Kidney epithelial cell (primary cell): ENCODE data around the gene UGT1A10. TPM values are rescaled to one million over a fixed set of nuclear protein-coding genes. Genes with fewer than 3 reads are reported as not detected.
"Not testable (repeated sequence)": the region's sequence is repeated elsewhere in the genome, so short reads cannot be mapped to it uniquely, and the experiment has no call there.

Source experiments
- DNase-seq: peaks from one replicate; pipeline ENCODE4 v3.0.0-alpha.2; 2010; ENCODE audit warnings: low read depth
- H3K27me3 ChIP-seq: 2 replicates; pipeline ENCODE4 v1.6.0; 2011; ENCODE audit warnings: low read length; ENCODE audit not compliant: control insufficient read depth, insufficient read depth
- H3K36me3 ChIP-seq: 2 replicates; pipeline ENCODE4 v1.5.1; 2011; ENCODE audit warnings: low read length; ENCODE audit not compliant: control insufficient read depth, insufficient read depth
- H3K4me3 ChIP-seq: 2 replicates; pipeline ENCODE4 v1.5.1; 2011; ENCODE audit warnings: low read depth, mild to moderate bottlenecking, control low read depth, low read length
- CTCF ChIP-seq: IDR thresholded peaks from 2 replicates; pipeline ENCODE4 v1.5.1; 2011; ENCODE audit warnings: mild to moderate bottlenecking, moderate library complexity, low read length, control low read depth, inconsistent platforms; ENCODE audit not compliant: insufficient read depth, poor library complexity, severe bottlenecking
- total RNA-seq: library from RNA; depleted of rRNA; stranded (reverse); fragments of >200 nt; gene quantifications from 2 replicates; pipeline ENCODE4 v1.2.3, GENCODE V29; 2015

Gene UGT1A10
- total RNA-seq, 1 donor from 2014 or later: not detected

- no peak for DNase-seq
- H3K36me3 ChIP-seq: no peaks in the 10 kb centered on the region
- no peaks in the 10 kb centered on the region for H3K27me3 ChIP-seq
- no peak for TF ChIP-seq CTCF
- no peak overlapping the region for H3K4me3 ChIP-seq
Observed at GRCh38 chr2:233602076-233602475, 34.2 kb upstream of the UGT1A10 start.

GRCh38 chr2:233603520-233603919 lies 32.7 kb upstream of the UGT1A10 start:
- no peak for DNase-seq
- Histone ChIP-seq H3K27me3 (no peaks in the 10 kb centered on the region), H3K36me3 (no peaks in the 10 kb centered on the region), H3K4me3 (no peak overlapping the region)
- no peak for TF ChIP-seq CTCF

- DNase-seq: no peak
- no peaks in the 10 kb centered on the region for H3K27me3 ChIP-seq
- no peaks in the 10 kb centered on the region for H3K36me3 ChIP-seq
- no peak for TF ChIP-seq CTCF
- no peak overlapping the region for H3K4me3 ChIP-seq
Observed at GRCh38 chr2:233604826-233605225, 31.4 kb upstream of the UGT1A10 start.

DNA sequence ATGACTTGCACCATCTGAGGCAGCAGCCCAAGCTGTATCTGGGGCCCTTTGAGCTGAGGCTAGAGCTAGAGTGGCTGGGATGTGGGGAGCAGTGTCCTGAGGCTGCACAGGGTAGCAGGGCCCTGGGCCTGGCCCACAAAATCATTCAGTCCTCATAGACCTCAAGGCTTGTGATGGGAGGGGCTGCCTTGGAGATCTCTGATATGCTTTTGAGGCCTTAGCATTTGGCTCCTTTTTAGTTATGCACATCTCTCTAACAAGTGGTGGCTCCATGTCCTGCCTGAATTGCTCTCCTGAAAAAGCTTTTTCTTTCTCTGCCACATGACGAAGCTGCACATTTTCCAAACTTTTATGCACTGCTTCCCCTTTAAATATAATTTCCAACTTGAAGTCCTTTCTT lies 30.6 kb upstream of the UGT1A10 start:
- no peaks in the 10 kb centered on the region for H3K36me3 ChIP-seq
- no peak overlapping the region for H3K4me3 ChIP-seq
- H3K27me3 ChIP-seq: no peaks in the 10 kb centered on the region
- no peak for DNase-seq
- TF ChIP-seq CTCF: no peak

GRCh38 chr2:233611284-233611683 lies 25.0 kb upstream of the UGT1A10 start:
- DNase-seq: no peak
- no peaks in the 10 kb centered on the region for H3K27me3 ChIP-seq
- no peak overlapping the region for H3K4me3 ChIP-seq
- TF ChIP-seq CTCF: no peak
- H3K36me3 ChIP-seq: no peaks in the 10 kb centered on the region

DNA sequence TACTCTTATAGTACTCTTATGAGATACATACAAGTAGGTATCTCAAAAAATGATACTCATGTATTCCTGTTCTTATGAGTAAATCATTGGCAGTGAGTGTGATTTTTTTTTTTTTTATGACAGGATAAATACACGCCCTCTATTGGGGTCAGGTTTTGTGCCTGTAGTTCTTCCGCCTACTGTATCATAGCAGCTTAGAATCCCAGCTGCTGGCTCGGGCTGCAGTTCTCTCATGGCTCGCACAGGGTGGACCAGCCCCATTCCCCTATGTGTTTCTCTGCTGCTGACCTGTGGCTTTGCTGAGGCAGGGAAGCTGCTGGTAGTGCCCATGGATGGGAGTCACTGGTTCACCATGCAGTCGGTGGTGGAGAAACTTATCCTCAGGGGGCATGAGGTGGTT lies 18.8 kb upstream of the UGT1A10 start, which contains the start of gene UGT1A8:
Gene UGT1A8, plus strand, starts transcription at position 158 of the 400 bp plus-strand sequence. Its CDS starts 75 bp downstream, at position 233.
- not testable (repeated sequence) for H3K27me3 ChIP-seq, H3K4me3 ChIP-seq, H3K36me3 ChIP-seq, DNase-seq
